ENCODE data around the gene TERT.

DNA sequence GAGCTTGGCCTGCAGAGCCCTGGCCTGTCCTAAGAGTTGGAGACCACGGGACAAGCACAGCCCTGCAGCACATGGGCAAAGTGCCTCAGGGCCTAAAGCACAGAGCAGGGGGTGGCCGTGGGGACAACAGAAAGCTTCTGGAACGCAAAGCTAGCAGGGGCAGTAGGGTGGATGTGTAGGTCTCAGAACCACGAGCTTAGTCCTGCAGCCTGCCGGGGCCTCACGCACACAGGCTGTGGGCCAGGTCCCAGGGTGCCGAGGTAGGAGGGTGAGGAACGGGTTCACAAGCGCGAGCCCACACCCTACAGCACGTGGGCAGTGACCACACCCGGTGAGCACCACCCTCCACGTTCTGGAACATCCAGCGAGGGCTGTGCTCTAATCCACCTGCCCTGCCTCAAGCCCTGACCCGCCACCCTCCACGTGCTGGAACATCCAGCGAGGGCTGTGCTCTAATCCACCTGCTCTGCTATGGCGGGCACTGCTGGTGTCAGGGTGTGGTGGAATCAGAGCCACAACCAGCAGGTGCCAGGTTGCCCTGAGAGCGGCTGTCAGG is 40.8 kb upstream of the TERT start:
- TF ChIP-seq POLR2A (IDR thresholded peaks at IDR 0.05; ENCODE audit: low read depth, low read length), result no peak
- no peak for TF ChIP-seq SMC3 (IDR thresholded peaks at IDR 0.05; ENCODE audit: low read depth, low read length)
- TF ChIP-seq, protein P1, sequence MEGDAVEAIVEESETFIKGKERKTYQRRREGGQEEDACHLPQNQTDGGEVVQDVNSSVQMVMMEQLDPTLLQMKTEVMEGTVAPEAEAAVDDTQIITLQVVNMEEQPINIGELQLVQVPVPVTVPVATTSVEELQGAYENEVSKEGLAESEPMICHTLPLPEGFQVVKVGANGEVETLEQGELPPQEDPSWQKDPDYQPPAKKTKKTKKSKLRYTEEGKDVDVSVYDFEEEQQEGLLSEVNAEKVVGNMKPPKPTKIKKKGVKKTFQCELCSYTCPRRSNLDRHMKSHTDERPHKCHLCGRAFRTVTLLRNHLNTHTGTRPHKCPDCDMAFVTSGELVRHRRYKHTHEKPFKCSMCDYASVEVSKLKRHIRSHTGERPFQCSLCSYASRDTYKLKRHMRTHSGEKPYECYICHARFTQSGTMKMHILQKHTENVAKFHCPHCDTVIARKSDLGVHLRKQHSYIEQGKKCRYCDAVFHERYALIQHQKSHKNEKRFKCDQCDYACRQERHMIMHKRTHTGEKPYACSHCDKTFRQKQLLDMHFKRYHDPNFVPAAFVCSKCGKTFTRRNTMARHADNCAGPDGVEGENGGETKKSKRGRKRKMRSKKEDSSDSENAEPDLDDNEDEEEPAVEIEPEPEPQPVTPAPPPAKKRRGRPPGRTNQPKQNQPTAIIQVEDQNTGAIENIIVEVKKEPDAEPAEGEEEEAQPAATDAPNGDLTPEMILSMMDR (conservative IDR thresholded peaks at IDR 0.05; ENCODE audit: low read depth, low read length), result no peak
- TF ChIP-seq, protein P2, sequence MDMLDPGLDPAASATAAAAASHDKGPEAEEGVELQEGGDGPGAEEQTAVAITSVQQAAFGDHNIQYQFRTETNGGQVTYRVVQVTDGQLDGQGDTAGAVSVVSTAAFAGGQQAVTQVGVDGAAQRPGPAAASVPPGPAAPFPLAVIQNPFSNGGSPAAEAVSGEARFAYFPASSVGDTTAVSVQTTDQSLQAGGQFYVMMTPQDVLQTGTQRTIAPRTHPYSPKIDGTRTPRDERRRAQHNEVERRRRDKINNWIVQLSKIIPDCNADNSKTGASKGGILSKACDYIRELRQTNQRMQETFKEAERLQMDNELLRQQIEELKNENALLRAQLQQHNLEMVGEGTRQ (IDR thresholded peaks at IDR 0.05; ENCODE audit: low read depth, low read length), result no peak
- no peak for TF ChIP-seq CEBPB (IDR thresholded peaks at IDR 0.05; ENCODE audit: low read depth, low read length)
- TF ChIP-seq RAD21 (IDR thresholded peaks at IDR 0.05; ENCODE audit: low read length), result no peak
- no peak for TF ChIP-seq RCOR1 (IDR thresholded peaks at IDR 0.05; ENCODE audit: insufficient replicate concordance, low read length)
- no peak for TF ChIP-seq MXI1 (IDR thresholded peaks at IDR 0.05; ENCODE audit: borderline replicate concordance, low read depth, low read length)
- no peak for TF ChIP-seq BHLHE40 (IDR thresholded peaks at IDR 0.05; ENCODE audit: low read depth, low read length)
- TF ChIP-seq, protein P3, sequence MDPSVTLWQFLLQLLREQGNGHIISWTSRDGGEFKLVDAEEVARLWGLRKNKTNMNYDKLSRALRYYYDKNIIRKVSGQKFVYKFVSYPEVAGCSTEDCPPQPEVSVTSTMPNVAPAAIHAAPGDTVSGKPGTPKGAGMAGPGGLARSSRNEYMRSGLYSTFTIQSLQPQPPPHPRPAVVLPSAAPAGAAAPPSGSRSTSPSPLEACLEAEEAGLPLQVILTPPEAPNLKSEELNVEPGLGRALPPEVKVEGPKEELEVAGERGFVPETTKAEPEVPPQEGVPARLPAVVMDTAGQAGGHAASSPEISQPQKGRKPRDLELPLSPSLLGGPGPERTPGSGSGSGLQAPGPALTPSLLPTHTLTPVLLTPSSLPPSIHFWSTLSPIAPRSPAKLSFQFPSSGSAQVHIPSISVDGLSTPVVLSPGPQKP (IDR thresholded peaks at IDR 0.05; ENCODE audit: borderline replicate concordance, low read depth, low read length), result no peak
